ENCODE measurements around the gene ZNF107.

DNA sequence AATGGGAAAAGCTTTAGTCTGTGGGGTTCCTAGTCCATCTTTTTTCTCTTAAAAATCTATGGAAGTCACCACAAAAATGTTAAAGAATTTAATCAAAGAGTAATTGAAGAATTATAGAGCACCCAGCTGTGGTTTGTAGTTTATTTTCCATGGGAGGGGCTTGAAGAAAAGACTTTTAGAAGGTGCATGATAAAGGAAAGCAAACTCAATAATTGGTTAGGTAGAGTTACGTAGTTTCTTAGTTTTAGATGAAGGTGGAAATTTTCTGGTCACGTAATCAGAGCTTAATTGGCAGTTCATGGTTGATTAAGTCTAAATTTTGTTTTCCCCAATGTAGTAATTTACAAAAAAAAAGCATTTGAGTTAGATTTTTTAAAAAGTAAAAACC is 724 bp downstream of the ZNF107 start:
- TF ChIP-seq, protein P1, sequence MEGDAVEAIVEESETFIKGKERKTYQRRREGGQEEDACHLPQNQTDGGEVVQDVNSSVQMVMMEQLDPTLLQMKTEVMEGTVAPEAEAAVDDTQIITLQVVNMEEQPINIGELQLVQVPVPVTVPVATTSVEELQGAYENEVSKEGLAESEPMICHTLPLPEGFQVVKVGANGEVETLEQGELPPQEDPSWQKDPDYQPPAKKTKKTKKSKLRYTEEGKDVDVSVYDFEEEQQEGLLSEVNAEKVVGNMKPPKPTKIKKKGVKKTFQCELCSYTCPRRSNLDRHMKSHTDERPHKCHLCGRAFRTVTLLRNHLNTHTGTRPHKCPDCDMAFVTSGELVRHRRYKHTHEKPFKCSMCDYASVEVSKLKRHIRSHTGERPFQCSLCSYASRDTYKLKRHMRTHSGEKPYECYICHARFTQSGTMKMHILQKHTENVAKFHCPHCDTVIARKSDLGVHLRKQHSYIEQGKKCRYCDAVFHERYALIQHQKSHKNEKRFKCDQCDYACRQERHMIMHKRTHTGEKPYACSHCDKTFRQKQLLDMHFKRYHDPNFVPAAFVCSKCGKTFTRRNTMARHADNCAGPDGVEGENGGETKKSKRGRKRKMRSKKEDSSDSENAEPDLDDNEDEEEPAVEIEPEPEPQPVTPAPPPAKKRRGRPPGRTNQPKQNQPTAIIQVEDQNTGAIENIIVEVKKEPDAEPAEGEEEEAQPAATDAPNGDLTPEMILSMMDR (IDR thresholded peaks at IDR 0.05 in 4 of 5, conservative IDR thresholded peaks at IDR 0.05 in 1 of 5): no peak
- no peak for TF ChIP-seq POLR2A (IDR thresholded peaks at IDR 0.05)
